ENCODE results near the gene GPN2.
"Not testable (repeated sequence)": the region's sequence is repeated elsewhere in the genome, so short reads cannot be mapped to it uniquely, and the experiment has no call there.

GRCh38 chr1:26847826-26848225 lies 42.3 kb downstream of the GPN2 start:
- not testable (repeated sequence) for TF ChIP-seq TAF1 (IDR thresholded peaks at IDR 0.05; ENCODE audit: low read depth); CTCF (IDR thresholded peaks at IDR 0.05; ENCODE audit: poor library complexity, severe bottlenecking); MXI1 (conservative IDR thresholded peaks at IDR 0.05; ENCODE audit: poor library complexity, severe bottlenecking); EP300 (conservative IDR thresholded peaks at IDR 0.05; ENCODE audit: poor library complexity, severe bottlenecking); POLR2AphosphoS5 (IDR thresholded peaks at IDR 0.05); RAD21 (conservative IDR thresholded peaks at IDR 0.05); REST (IDR thresholded peaks at IDR 0.05; ENCODE audit: borderline replicate concordance); EZH2 (IDR thresholded peaks at IDR 0.05; ENCODE audit: borderline replicate concordance, insufficient read depth, low read length, poor library complexity, severe bottlenecking); SMC3 (conservative IDR thresholded peaks at IDR 0.05; ENCODE audit: poor library complexity)
